Osteocyte (in vitro differentiated cells): Measurements from ENCODE around the gene PRADC1. TPM values are rescaled to one million over a fixed set of nuclear protein-coding genes. Genes with fewer than 3 reads are reported as not detected.

Source experiments
- DNase-seq: peaks from one replicate; pipeline ENCODE4 v3.0.0; 2021; ENCODE audit warnings: mixed read lengths; ENCODE audit not compliant: unreplicated experiment; ENCODE audit errors: extremely low spot score
- H3K27ac Mint-ChIP-seq: one replicate; pipeline ENCODE4 v1.8.0; 2021; ENCODE audit warnings: mild to moderate bottlenecking, mixed read lengths; ENCODE audit not compliant: unreplicated experiment
- H3K27me3 Mint-ChIP-seq: one replicate; pipeline ENCODE4 v1.8.0; 2021; ENCODE audit warnings: mixed read lengths; ENCODE audit not compliant: unreplicated experiment
- H3K36me3 Mint-ChIP-seq: one replicate; pipeline ENCODE4 v1.8.0; 2021; ENCODE audit warnings: mixed read lengths; ENCODE audit not compliant: unreplicated experiment
- H3K4me1 Mint-ChIP-seq: one replicate; pipeline ENCODE4 v1.8.0; 2021; ENCODE audit warnings: mixed read lengths; ENCODE audit not compliant: unreplicated experiment
- H3K4me3 Mint-ChIP-seq: one replicate; pipeline ENCODE4 v1.8.0; 2021; ENCODE audit warnings: mild to moderate bottlenecking, moderate library complexity, mixed read lengths; ENCODE audit not compliant: unreplicated experiment
- H3K9me3 Mint-ChIP-seq: one replicate; pipeline ENCODE4 v1.8.0; 2021; ENCODE audit warnings: mixed read lengths; ENCODE audit not compliant: unreplicated experiment
- total RNA-seq: library from RNA; stranded (reverse); gene quantifications from 2 replicates; pipeline ENCODE4 v1.2.1, GENCODE V29; 2021
- TF ChIP-seq, protein P1 (sequence below): fragments of 200-600 bp; sonication (generic); IDR thresholded peaks from 2 replicates; pipeline ENCODE4 v1.5.0; 2021; ENCODE audit warnings: antibody characterized with exemption, mild to moderate bottlenecking, moderate library complexity

PRADC1 gene
- total RNA-seq, 1 donor from 2014 or later = 15.1 TPM

GRCh38 chr2:73197579-73197978 lies 35.5 kb downstream of the PRADC1 start:
- no peaks in the 10 kb centered on the region for H3K9me3 Mint-ChIP-seq
- peaks cover 61% of the 10 kb centered on the region for H3K27me3 Mint-ChIP-seq
- H3K4me3 Mint-ChIP-seq = no peak overlapping the region
- peaks cover 8% of the 10 kb centered on the region for H3K4me1 Mint-ChIP-seq
- TF ChIP-seq, protein P1, sequence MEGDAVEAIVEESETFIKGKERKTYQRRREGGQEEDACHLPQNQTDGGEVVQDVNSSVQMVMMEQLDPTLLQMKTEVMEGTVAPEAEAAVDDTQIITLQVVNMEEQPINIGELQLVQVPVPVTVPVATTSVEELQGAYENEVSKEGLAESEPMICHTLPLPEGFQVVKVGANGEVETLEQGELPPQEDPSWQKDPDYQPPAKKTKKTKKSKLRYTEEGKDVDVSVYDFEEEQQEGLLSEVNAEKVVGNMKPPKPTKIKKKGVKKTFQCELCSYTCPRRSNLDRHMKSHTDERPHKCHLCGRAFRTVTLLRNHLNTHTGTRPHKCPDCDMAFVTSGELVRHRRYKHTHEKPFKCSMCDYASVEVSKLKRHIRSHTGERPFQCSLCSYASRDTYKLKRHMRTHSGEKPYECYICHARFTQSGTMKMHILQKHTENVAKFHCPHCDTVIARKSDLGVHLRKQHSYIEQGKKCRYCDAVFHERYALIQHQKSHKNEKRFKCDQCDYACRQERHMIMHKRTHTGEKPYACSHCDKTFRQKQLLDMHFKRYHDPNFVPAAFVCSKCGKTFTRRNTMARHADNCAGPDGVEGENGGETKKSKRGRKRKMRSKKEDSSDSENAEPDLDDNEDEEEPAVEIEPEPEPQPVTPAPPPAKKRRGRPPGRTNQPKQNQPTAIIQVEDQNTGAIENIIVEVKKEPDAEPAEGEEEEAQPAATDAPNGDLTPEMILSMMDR = no peak
- H3K36me3 Mint-ChIP-seq = no peaks in the 10 kb centered on the region
- DNase-seq = no peak
- no peak overlapping the region for H3K27ac Mint-ChIP-seq

- Mint-ChIP-seq H3K9me3 (no peaks in the 10 kb centered on the region), H3K4me3 (no peak overlapping the region), H3K27ac (no peak overlapping the region), H3K27me3 (peaks cover 76% of the 10 kb centered on the region), H3K4me1 (no peaks in the 10 kb centered on the region), H3K36me3 (no peaks in the 10 kb centered on the region)
- TF ChIP-seq, protein P1 = no peak
- DNase-seq = no peak
These were observed 45.5 kb downstream of the PRADC1 start for GRCh38 chr2:73187549-73187948.

GRCh38 chr2:73185965-73186364 lies 47.1 kb downstream of the PRADC1 start:
- Mint-ChIP-seq H3K27ac (no peak overlapping the region), H3K27me3 (peaks cover 76% of the 10 kb centered on the region), H3K9me3 (no peaks in the 10 kb centered on the region), H3K36me3 (no peaks in the 10 kb centered on the region), H3K4me1 (no peaks in the 10 kb centered on the region), H3K4me3 (no peak overlapping the region)
- TF ChIP-seq, protein P1 = no peak
- no peak for DNase-seq

Other genes starting within 250 kb of the PRADC1 start
- gene SFXN5, start 161.5 kb downstream of the PRADC1 start, total RNA-seq = 9.8 and 12.7 TPM in 2 replicates
- gene RAB11FIP5, start 120.3 kb downstream of the PRADC1 start, total RNA-seq = 30.8 and 35.5 TPM in 2 replicates
- not detected in 2 replicates for gene NOTO, start 30.7 kb downstream of the PRADC1 start, total RNA-seq
- 17.1 and 18.7 TPM in 2 replicates for gene SMYD5, start 19.0 kb downstream of the PRADC1 start, total RNA-seq
- gene CCT7, start 1.1 kb upstream of the PRADC1 start, total RNA-seq = 216 and 231 TPM in 2 replicates
- 1.6 and 2.0 TPM in 2 replicates for gene FBXO41, start 51.2 kb upstream of the PRADC1 start, total RNA-seq
- not detected in 2 replicates for gene EGR4, start 60.3 kb upstream of the PRADC1 start, total RNA-seq
- 18.5 and 22.7 TPM in 2 replicates for gene ALMS1, start 152.6 kb upstream of the PRADC1 start, total RNA-seq